GM23248 (cell line): ENCODE measurements around the gene PMP22.

ENCODE experiments used
- EZH2 ChIP-seq: fragments of 200-600 bp; sonication (generic); IDR thresholded peaks from 2 replicates; pipeline ENCODE4 v1.6.1; 2018; ENCODE audit warnings: antibody characterized with exemption, mild to moderate bottlenecking; ENCODE audit not compliant: insufficient read depth, poor library complexity, severe bottlenecking
- EZH2phosphoT487 ChIP-seq: fragments of 200-600 bp; sonication (generic); IDR thresholded peaks from 2 replicates; pipeline ENCODE4 v1.6.1; 2018; ENCODE audit warnings: antibody characterized with exemption, moderate library complexity, mild to moderate bottlenecking, low read depth; ENCODE audit not compliant: insufficient read depth

DNA sequence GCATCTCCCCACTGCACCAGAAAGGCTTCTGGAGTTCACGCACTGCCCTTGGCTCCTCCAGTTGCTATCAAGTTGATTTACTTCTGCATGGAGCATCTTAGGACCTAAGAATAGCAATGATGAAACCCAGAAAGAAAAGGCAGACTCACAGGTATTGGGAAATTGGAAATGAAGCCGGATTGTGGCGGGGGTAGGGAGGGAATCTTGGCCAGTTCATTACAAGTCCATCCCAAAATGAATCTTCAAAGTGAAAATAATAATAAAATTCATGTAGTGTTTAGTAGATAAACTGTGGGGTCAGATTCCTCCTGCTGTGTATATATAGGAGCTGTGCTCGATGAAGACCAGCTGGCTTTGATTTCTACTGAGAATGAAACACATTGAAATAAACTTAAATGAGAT is 42.6 kb upstream of the PMP22 start:
- TF ChIP-seq EZH2: no peak
- TF ChIP-seq EZH2phosphoT487: no peak
